Prostate gland (tissue), 2 donors: ENCODE results near the gene VMO1.

Source experiments
- POLR2A ChIP-seq: fragments of 450-650 bp; IDR thresholded peaks from one replicate; pipeline ENCODE4 v1.6.1; 2016; ENCODE audit warnings: antibody characterized with exemption, mild to moderate bottlenecking
- POLR2AphosphoS5 ChIP-seq: sonication (generic); formaldehyde crosslinking; IDR thresholded peaks from one replicate; pipeline ENCODE4 v1.6.1; 2017; ENCODE audit warnings: antibody characterized with exemption
- TF ChIP-seq, protein P1 (sequence below), 4 experiments: fragments of 200-600 bp in 2 of 4; fragments of 450-650 bp in 2 of 4; sonication (generic) in 2 of 4; IDR thresholded peaks; 1 replicate in 3 of 4; 2 replicates in 1 of 4; pipeline ENCODE4 v1.5.1; 2016 to 2019; ENCODE audit warnings: antibody characterized with exemption in 4 of 4, mild to moderate bottlenecking in 2 of 4, moderate library complexity in 2 of 4

DNA sequence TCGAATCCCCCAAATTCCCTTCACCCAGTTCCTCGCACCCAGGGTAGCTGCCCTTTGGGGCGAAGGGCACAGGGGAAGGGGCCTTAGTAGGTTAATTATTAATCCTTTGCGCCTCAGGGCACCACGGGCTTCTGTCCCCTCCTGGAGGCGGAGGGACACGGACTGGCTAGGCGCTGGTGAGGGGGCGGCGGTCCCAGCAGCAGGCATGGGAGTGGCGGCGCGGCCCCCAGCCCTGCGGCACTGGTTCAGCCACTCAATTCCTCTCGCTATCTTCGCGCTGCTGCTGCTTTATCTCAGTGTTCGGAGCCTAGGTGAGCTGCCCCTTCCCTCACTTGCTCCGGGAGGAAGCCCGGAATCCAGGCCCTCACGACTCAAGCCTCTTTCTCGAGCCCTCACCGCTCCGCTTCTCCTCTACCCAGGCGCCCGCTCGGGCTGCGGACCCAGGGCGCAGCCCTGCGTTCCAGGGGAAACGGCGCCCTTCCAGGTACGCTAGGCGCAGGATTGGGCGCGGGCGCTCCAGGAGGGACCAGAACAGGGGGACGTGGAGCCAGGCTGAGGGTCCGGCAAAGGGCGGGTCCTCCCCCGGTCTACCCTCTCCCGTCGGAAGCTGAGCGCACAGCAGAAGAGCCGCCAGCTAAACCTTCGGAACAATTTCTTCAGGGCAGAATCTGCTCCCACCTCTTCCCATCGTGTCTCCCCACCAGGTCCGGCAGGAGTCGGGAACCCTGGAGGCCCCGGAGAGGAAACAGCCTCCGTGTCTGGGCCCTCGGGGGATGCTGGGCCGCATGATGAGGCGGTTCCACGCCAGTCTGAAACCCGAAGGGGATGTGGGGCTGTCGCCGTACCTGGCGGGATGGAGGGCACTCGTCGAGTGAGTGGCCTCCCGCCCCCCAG, 2.9 kb upstream of the VMO1 start, which contains the start of gene GLTPD2:
- TF ChIP-seq POLR2AphosphoS5 (no peak), POLR2A (no peak)
- TF ChIP-seq, protein P1, sequence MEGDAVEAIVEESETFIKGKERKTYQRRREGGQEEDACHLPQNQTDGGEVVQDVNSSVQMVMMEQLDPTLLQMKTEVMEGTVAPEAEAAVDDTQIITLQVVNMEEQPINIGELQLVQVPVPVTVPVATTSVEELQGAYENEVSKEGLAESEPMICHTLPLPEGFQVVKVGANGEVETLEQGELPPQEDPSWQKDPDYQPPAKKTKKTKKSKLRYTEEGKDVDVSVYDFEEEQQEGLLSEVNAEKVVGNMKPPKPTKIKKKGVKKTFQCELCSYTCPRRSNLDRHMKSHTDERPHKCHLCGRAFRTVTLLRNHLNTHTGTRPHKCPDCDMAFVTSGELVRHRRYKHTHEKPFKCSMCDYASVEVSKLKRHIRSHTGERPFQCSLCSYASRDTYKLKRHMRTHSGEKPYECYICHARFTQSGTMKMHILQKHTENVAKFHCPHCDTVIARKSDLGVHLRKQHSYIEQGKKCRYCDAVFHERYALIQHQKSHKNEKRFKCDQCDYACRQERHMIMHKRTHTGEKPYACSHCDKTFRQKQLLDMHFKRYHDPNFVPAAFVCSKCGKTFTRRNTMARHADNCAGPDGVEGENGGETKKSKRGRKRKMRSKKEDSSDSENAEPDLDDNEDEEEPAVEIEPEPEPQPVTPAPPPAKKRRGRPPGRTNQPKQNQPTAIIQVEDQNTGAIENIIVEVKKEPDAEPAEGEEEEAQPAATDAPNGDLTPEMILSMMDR (IDR thresholded peaks at IDR 0.05), result no peak
